Hepatocyte (in vitro differentiated cells): ENCODE measurements around the gene ORC1. TPM values are rescaled to one million over a fixed set of nuclear protein-coding genes. Genes with fewer than 3 reads are reported as not detected.

ENCODE experiments used
- DNase-seq: peaks from one replicate; pipeline ENCODE4 v3.0.0-alpha.2; 2016; ENCODE audit warnings: low spot score
- H2AFZ ChIP-seq: fragments of 200-600 bp; sonication (generic); 2 replicates; pipeline ENCODE4 v1.6.0; 2016; ENCODE audit warnings: antibody characterized with exemption, mild to moderate bottlenecking
- H3K27ac ChIP-seq: fragments of 200-600 bp; sonication (generic); 2 replicates; pipeline ENCODE4 v1.5.1; 2016; ENCODE audit warnings: mild to moderate bottlenecking
- H3K27me3 ChIP-seq: fragments of 200-600 bp; sonication (generic); 2 replicates; pipeline ENCODE4 v1.6.1; 2016
- H3K36me3 ChIP-seq: fragments of 200-600 bp; sonication (generic); replicated peaks from 2 replicates; pipeline ENCODE4 v1.5.1; 2016; ENCODE audit warnings: low read depth; ENCODE audit not compliant: insufficient read depth
- H3K4me1 ChIP-seq: fragments of 200-600 bp; sonication (generic); 2 replicates; pipeline ENCODE4 v1.5.1; 2016; ENCODE audit warnings: mild to moderate bottlenecking, moderate library complexity; ENCODE audit not compliant: insufficient read depth
- H3K4me2 ChIP-seq: fragments of 200-600 bp; sonication (generic); 2 replicates; pipeline ENCODE4 v1.6.0; 2016
- H3K4me3 ChIP-seq: fragments of 200-600 bp; sonication (generic); 2 replicates; pipeline ENCODE4 v1.5.1; 2016; ENCODE audit warnings: mild to moderate bottlenecking
- H3K79me2 ChIP-seq: fragments of 200-600 bp; sonication (generic); 2 replicates; pipeline ENCODE4 v1.6.0; 2017; ENCODE audit warnings: mild to moderate bottlenecking
- H3K9me2 ChIP-seq: fragments of 200-600 bp; sonication (generic); replicated peaks from 2 replicates; pipeline ENCODE4 v1.6.0; 2017; ENCODE audit warnings: mild to moderate bottlenecking; ENCODE audit not compliant: insufficient read depth
- H3K9me3 ChIP-seq: fragments of 200-600 bp; sonication (generic); 2 replicates; pipeline ENCODE4 v1.5.1; 2016; ENCODE audit warnings: low read depth, mild to moderate bottlenecking
- H4K20me1 ChIP-seq: fragments of 200-600 bp; sonication (generic); 2 replicates; pipeline ENCODE4 v1.6.0; 2016; ENCODE audit warnings: mild to moderate bottlenecking; ENCODE audit not compliant: insufficient read depth, poor library complexity, severe bottlenecking
- EZH2 ChIP-seq: fragments of 200-600 bp; sonication (generic); IDR thresholded peaks from 2 replicates; pipeline ENCODE4 v1.6.1; 2016; ENCODE audit warnings: antibody characterized with exemption, mild to moderate bottlenecking, borderline replicate concordance
- EZH2phosphoT487 ChIP-seq: fragments of 200-600 bp; sonication (generic); IDR thresholded peaks from one replicate; pipeline ENCODE4 v1.6.1; 2018; ENCODE audit warnings: antibody characterized with exemption, mild to moderate bottlenecking, low read depth, moderate library complexity; ENCODE audit not compliant: unreplicated experiment, severe bottlenecking
- WGBS: methylation state at CpG from one replicate; pipeline ENCODE4 v1.1.6; 2016; ENCODE audit warnings: low lambda C conversion rate; ENCODE audit errors: missing lambda C conversion rate; 5-methylcytosine and 5-hydroxymethylcytosine counted together
- polyA plus RNA-seq: library from polyadenylated mRNA; unstranded; fragments of >200 nt; fragmentation: Nextera tagmentation; extraction: Ambion mirVana; gene quantifications from 2 replicates; pipeline ENCODE4 v1.2.1, GENCODE V29; 2016
- total RNA-seq: library from RNA; depleted of rRNA; stranded (reverse); fragments of >200 nt; gene quantifications from 2 replicates; pipeline ENCODE4 v1.2.3, GENCODE V29; 2014
- TF ChIP-seq, protein P1 (sequence below): fragments of 200-600 bp; sonication (generic); IDR thresholded peaks from 2 replicates; pipeline ENCODE4 v1.5.1; 2016; ENCODE audit warnings: antibody characterized with exemption, mild to moderate bottlenecking; ENCODE audit not compliant: poor library complexity

The ORC1 gene
- total and polyA plus RNA-seq, 2 experiments from 2014 or later, result 1.3 to 2.6 TPM

DNA sequence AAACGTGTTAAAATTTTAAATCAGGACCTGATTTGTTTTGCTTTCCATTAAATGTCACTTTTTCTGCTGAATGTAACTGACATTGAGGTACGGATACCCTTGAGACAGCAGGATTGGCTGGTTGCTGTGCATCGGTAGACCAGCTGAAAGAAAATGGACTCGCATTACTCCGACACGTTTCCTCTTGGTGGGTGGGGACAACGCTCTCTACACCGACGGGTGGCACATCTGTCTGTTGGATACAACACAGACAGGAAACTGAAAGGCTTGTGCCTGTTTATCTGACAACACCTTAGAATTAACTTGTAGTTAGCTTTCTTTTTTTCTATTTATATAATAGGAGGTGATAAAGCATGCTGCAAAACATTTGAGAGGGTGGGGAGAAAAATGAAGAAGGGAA is 19.5 kb upstream of the ORC1 start:
- no peaks in the 10 kb centered on the region for H3K4me1 ChIP-seq
- H4K20me1 ChIP-seq, result no peaks in the 10 kb centered on the region
- H3K4me3 ChIP-seq, result no peak overlapping the region
- no peak for TF ChIP-seq EZH2phosphoT487
- 73% methylated on average over 9 of the region's 9 CpGs for WGBS
- H2AFZ ChIP-seq, result no peak overlapping the region
- no peaks in the 10 kb centered on the region for H3K9me3 ChIP-seq
- H3K79me2 ChIP-seq, result no peaks in the 10 kb centered on the region
- H3K9me2 ChIP-seq, result no peaks in the 10 kb centered on the region
- no peaks in the 10 kb centered on the region for H3K36me3 ChIP-seq
- no peak overlapping the region for H3K4me2 ChIP-seq
- no peak overlapping the region for H3K27ac ChIP-seq
- DNase-seq, result no peak
- no peaks in the 10 kb centered on the region for H3K27me3 ChIP-seq

DNA sequence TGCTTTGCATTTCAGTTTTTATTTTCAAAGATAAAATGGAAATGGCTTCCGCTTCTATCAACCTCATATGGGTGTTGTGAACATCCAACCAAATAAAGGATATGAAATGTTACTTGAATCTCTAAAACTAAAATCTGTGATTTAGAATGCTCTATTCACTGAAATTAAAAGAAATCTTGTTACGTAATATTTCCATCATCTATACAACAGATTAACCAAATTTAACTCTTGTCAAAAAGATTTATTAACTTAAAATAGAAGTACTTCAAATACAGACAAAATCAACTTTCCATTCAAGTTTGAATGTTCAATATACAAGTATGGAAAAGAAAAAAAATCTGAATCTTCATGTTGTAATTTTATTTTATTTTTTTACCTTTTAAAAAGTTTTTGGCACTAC is 18.8 kb upstream of the ORC1 start:
- Histone ChIP-seq H3K27ac (no peak overlapping the region), H3K4me3 (no peak overlapping the region), H3K27me3 (no peaks in the 10 kb centered on the region), H3K9me3 (no peaks in the 10 kb centered on the region), H3K36me3 (no peaks in the 10 kb centered on the region), H4K20me1 (no peaks in the 10 kb centered on the region), H3K4me1 (no peaks in the 10 kb centered on the region), H2AFZ (no peak overlapping the region), H3K79me2 (no peaks in the 10 kb centered on the region), H3K4me2 (no peak overlapping the region), H3K9me2 (no peaks in the 10 kb centered on the region)
- 98% methylated on average over 2 of the region's 2 CpGs for WGBS
- no peak for DNase-seq
- TF ChIP-seq, protein P1, sequence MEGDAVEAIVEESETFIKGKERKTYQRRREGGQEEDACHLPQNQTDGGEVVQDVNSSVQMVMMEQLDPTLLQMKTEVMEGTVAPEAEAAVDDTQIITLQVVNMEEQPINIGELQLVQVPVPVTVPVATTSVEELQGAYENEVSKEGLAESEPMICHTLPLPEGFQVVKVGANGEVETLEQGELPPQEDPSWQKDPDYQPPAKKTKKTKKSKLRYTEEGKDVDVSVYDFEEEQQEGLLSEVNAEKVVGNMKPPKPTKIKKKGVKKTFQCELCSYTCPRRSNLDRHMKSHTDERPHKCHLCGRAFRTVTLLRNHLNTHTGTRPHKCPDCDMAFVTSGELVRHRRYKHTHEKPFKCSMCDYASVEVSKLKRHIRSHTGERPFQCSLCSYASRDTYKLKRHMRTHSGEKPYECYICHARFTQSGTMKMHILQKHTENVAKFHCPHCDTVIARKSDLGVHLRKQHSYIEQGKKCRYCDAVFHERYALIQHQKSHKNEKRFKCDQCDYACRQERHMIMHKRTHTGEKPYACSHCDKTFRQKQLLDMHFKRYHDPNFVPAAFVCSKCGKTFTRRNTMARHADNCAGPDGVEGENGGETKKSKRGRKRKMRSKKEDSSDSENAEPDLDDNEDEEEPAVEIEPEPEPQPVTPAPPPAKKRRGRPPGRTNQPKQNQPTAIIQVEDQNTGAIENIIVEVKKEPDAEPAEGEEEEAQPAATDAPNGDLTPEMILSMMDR, result no peak
- TF ChIP-seq EZH2phosphoT487 (no peak), EZH2 (no peak)

DNA sequence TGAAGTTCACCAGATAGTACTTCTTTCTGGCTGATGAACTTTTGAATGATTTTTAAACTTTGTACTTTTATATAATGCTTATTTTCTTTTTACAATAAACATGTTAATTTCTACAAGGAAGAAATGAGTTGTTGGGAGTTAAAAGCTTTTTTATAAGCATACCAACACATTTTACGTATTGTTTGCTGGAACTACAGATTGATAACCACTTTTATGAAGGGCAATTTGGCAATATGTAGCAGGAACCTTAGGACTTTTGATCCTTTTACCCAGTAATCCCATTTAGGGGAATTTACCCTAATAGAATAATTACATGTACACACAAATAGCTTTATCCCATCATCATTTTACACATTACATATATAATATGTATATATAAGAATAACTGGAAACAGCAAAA is 16.5 kb upstream of the ORC1 start:
- 61% methylated on average over 1 of the region's 1 CpG for WGBS
- Histone ChIP-seq H3K9me2 (no peaks in the 10 kb centered on the region), H3K79me2 (no peaks in the 10 kb centered on the region), H3K36me3 (no peaks in the 10 kb centered on the region), H2AFZ (no peak overlapping the region), H3K27me3 (no peaks in the 10 kb centered on the region), H4K20me1 (no peaks in the 10 kb centered on the region), H3K9me3 (no peaks in the 10 kb centered on the region), H3K4me2 (no peak overlapping the region), H3K4me1 (no peaks in the 10 kb centered on the region), H3K27ac (no peak overlapping the region), H3K4me3 (no peak overlapping the region)
- no peak for DNase-seq
- TF ChIP-seq EZH2 (no peak), EZH2phosphoT487 (no peak)
- TF ChIP-seq, protein P1, result no peak

DNA sequence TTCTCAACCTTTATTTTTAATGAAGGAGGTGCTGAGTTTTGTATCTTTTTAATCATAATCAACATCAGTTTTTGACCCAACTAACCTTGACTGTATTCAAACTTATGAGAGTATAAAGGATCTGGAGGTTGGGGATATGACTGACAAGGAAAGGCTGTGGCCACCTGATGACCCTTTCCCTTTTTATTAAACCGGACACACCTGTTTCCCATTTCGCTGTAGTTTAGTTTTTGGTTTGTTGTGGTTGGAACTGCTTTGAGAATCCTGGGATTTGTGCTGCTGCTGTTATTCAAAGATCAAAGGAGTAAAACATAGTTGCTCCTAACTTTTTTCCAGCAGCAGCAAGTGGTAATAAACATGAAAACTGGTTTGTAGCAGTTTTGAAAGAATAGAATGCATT is 12.6 kb upstream of the ORC1 start:
- Histone ChIP-seq H3K4me3 (no peak overlapping the region), H2AFZ (no peak overlapping the region), H3K9me2 (no peaks in the 10 kb centered on the region), H3K36me3 (peaks cover 4% of the 10 kb centered on the region), H3K4me1 (no peaks in the 10 kb centered on the region), H3K27ac (no peak overlapping the region), H3K27me3 (no peaks in the 10 kb centered on the region), H4K20me1 (no peaks in the 10 kb centered on the region), H3K79me2 (no peaks in the 10 kb centered on the region), H3K9me3 (no peaks in the 10 kb centered on the region), H3K4me2 (no peak overlapping the region)
- WGBS, result 90% methylated on average over 2 of the region's 2 CpGs
- no peak for TF ChIP-seq EZH2
- no peak for TF ChIP-seq EZH2phosphoT487
- TF ChIP-seq, protein P1, result no peak
- no peak for DNase-seq
